ENCODE measurements around the gene LENG8. TPM values are rescaled to one million over a fixed set of nuclear protein-coding genes. Genes with fewer than 3 reads are reported as not detected.

LENG8 gene
- total and polyA plus RNA-seq, 2 of the 4 experiments (the other 2 are of a cell fraction): 21.1 to 93.9 TPM

- no peaks in the 10 kb centered on the region for H3K9me1 ChIP-seq (ENCODE audit: insufficient read depth, low read length)
- H3K79me1 ChIP-seq (ENCODE audit: low read depth in 1 of 2, low read length in 2 of 2): no peaks in the 10 kb centered on the region
- H2BK20ac ChIP-seq (ENCODE audit: low read depth, low read length): no peak overlapping the region
- H3K56ac ChIP-seq (ENCODE audit: extremely low read depth, insufficient read depth, low read length): no peak overlapping the region
- no peak for TF ChIP-seq POLR2A (IDR thresholded peaks at IDR 0.05; ENCODE audit: low read depth, low read length)
- H3K18ac ChIP-seq (ENCODE audit: low read depth, low read length): no peak overlapping the region
- peaks cover 7% of the 10 kb centered on the region for H3K9me3 ChIP-seq (ENCODE audit: control insufficient read depth, insufficient read depth, low read length)
- H3K27ac ChIP-seq (ENCODE audit: insufficient read depth, low read length): no peak overlapping the region
- ChIA-PET POLR2A (ENCODE audit: unreplicated experiment) (no interaction called here), CTCF (no interaction called here)
- no peak overlapping the region for H2BK5ac ChIP-seq (ENCODE audit: low read depth, low read length, poor library complexity, severe bottlenecking)
- no peak for ATAC-seq (ENCODE audit: low read depth)
- no peak overlapping the region for H2BK120ac ChIP-seq (ENCODE audit: low read depth, low read length)
- intact Hi-C loops (cut with micrococcal nuclease) (no loop called here), in situ Hi-C loops (cut with MboI; ENCODE audit: low sequenced_read_pairs) (no loop called here), dilution Hi-C loops (cut with HindIII; ENCODE audit: low sequenced_read_pairs, unreplicated experiment) (no loop called here)
- H3K36me3 ChIP-seq (ENCODE audit: control insufficient read depth, insufficient read depth, low read length): no peaks in the 10 kb centered on the region
- H2BK15ac ChIP-seq (ENCODE audit: low read depth, low read length): no peak overlapping the region
- no peak for DNase-seq
- H4K91ac ChIP-seq (ENCODE audit: insufficient read depth, low read depth, low read length): no peak overlapping the region
- no peaks in the 10 kb centered on the region for H3K27me3 ChIP-seq (ENCODE audit: control insufficient read depth, insufficient read depth, low read length)
- H2AK5ac ChIP-seq (ENCODE audit: low read depth, low read length): no peak overlapping the region
- no peak overlapping the region for H3K4me3 ChIP-seq (ENCODE audit: insufficient read depth, low read depth, low read length)
- H4K8ac ChIP-seq (ENCODE audit: low read depth in 2 of 2, low read length in 2 of 2): no peak overlapping the region
- no peak overlapping the region for H3K14ac ChIP-seq (replicated peaks; ENCODE audit: low read depth, low read length)
- H4K20me1 ChIP-seq (ENCODE audit: insufficient read depth, low read length): no peaks in the 10 kb centered on the region
- H4K5ac ChIP-seq (ENCODE audit: low read depth, low read length): no peak overlapping the region
- H3K23ac ChIP-seq (ENCODE audit: low read depth, low read length): no peak overlapping the region
- H3K4me2 ChIP-seq (ENCODE audit: low read depth, low read length): no peak overlapping the region
- no peak overlapping the region for H2AFZ ChIP-seq (replicated peaks; ENCODE audit: low read length, poor library complexity)
- H3K4ac ChIP-seq (ENCODE audit: low read depth, low read length): no peak overlapping the region
- no peak overlapping the region for H3K9ac ChIP-seq (ENCODE audit: low read depth, low read length)
- no peak overlapping the region for H2AK9ac ChIP-seq (replicated peaks; ENCODE audit: low read depth, low read length, poor library complexity)
- H3K4me1 ChIP-seq (ENCODE audit: control insufficient read depth, insufficient read depth, low read length): no peaks in the 10 kb centered on the region
- no TSS peak for BruUV-seq (replicated peaks)
- WGBS, 2 experiments (ENCODE audit: extremely low coverage in 2 of 2, insufficient read length in 1 of 2): 80% methylated on average over 2 of the region's 6 CpGs; no CpG with 5 or more reads in 1 of the 2 experiments
Measured at GRCh38 chr19:54400913-54401312, 48.1 kb upstream of the LENG8 start.

Measured in IMR-90 (cell line).